GM23338 (cell line): Measurements from ENCODE around the gene ADGRB2. TPM values are rescaled to one million over a fixed set of nuclear protein-coding genes. Genes with fewer than 3 reads are reported as not detected.

Experiments used
- ATAC-seq: fragments of 200-7000 bp; cut with Tn5 transposase; 3 replicates; pipeline ENCODE4 v1.9.1; 2020
- DNase-seq: peaks from one replicate; pipeline ENCODE4 v3.0.0-alpha.2; 2015; ENCODE audit warnings: low spot score
- H2AFZ ChIP-seq: fragments of 200-600 bp; sonication (generic); 2 replicates; pipeline ENCODE4 v1.8.0; 2016; ENCODE audit warnings: antibody characterized with exemption, mild to moderate bottlenecking, moderate library complexity
- H3F3A ChIP-seq: fragments of 200-600 bp; sonication (generic); replicated peaks from 2 replicates; pipeline ENCODE4 v1.8.0; 2017; ENCODE audit warnings: antibody characterized with exemption, mixed run types, low read depth
- H3K27ac ChIP-seq: fragments of 200-600 bp; sonication (generic); 2 replicates; pipeline ENCODE4 v1.6.1; 2016; ENCODE audit warnings: low read depth
- H3K27me3 ChIP-seq: fragments of 200-600 bp; sonication (generic); 2 replicates; pipeline ENCODE4 v1.8.0; 2016; ENCODE audit warnings: mild to moderate bottlenecking, mixed run types, moderate library complexity; ENCODE audit not compliant: insufficient read depth
- H3K36me3 ChIP-seq: fragments of 200-600 bp; sonication (generic); 2 replicates; pipeline ENCODE4 v1.8.0; 2016; ENCODE audit warnings: mild to moderate bottlenecking; ENCODE audit not compliant: insufficient read depth
- H3K4me1 ChIP-seq: fragments of 200-600 bp; sonication (generic); 2 replicates; pipeline ENCODE4 v1.8.0; 2016; ENCODE audit warnings: mild to moderate bottlenecking, moderate library complexity; ENCODE audit not compliant: insufficient read depth
- H3K4me2 ChIP-seq: fragments of 200-600 bp; sonication (generic); 2 replicates; pipeline ENCODE4 v1.7.1; 2017; ENCODE audit warnings: mixed run types
- H3K4me3 ChIP-seq: fragments of 200-600 bp; sonication (generic); 2 replicates; pipeline ENCODE4 v1.6.1; 2016; ENCODE audit warnings: mixed run types
- H3K79me2 ChIP-seq: fragments of 200-600 bp; sonication (generic); replicated peaks from 2 replicates; pipeline ENCODE4 v1.8.0; 2017; ENCODE audit warnings: mild to moderate bottlenecking; ENCODE audit not compliant: insufficient read depth
- H3K9me2 ChIP-seq: fragments of 200-600 bp; sonication (generic); 2 replicates; pipeline ENCODE4 v1.8.0; 2017; ENCODE audit not compliant: insufficient read depth
- H4K20me1 ChIP-seq: fragments of 200-600 bp; sonication (generic); replicated peaks from 2 replicates; pipeline ENCODE4 v1.8.0; 2017; ENCODE audit warnings: mild to moderate bottlenecking; ENCODE audit not compliant: insufficient read depth
- H3K27ac Mint-ChIP-seq: 2 replicates; pipeline ENCODE4 v1.8.0; 2020; ENCODE audit warnings: inconsistent platforms, mild to moderate bottlenecking, moderate library complexity, mixed read lengths
- H3K27me3 Mint-ChIP-seq: 3 replicates; pipeline ENCODE4 v1.8.0; 2022; ENCODE audit warnings: low read depth, mild to moderate bottlenecking, moderate library complexity, mixed read lengths, inconsistent platforms; ENCODE audit not compliant: insufficient read depth, poor library complexity
- H3K36me3 Mint-ChIP-seq: 3 replicates; pipeline ENCODE4 v1.8.0; 2021; ENCODE audit warnings: low read depth, mild to moderate bottlenecking, inconsistent platforms, moderate library complexity, mixed read lengths
- H3K4me1 Mint-ChIP-seq: 3 replicates; pipeline ENCODE4 v1.8.0; 2020; ENCODE audit warnings: mild to moderate bottlenecking, inconsistent platforms, mixed read lengths
- H3K4me3 Mint-ChIP-seq: 3 replicates; pipeline ENCODE4 v1.8.0; 2021; ENCODE audit warnings: moderate library complexity, mild to moderate bottlenecking, inconsistent platforms, mixed read lengths
- H3K9me3 Mint-ChIP-seq: 3 replicates; pipeline ENCODE4 v1.8.0; 2020; ENCODE audit warnings: moderate library complexity, mild to moderate bottlenecking, inconsistent platforms, mixed read lengths
- CREB1 ChIP-seq: fragments of 250-450 bp; sonication (Bioruptor Pico); IDR thresholded peaks from 2 replicates; pipeline ENCODE4 v1.5.0; 2020; ENCODE audit warnings: low read depth, mild to moderate bottlenecking, moderate library complexity
- CTCF ChIP-seq, 2 experiments: fragments of 200-600 bp in 1 of 2; sonication (generic) in 1 of 2; conservative IDR thresholded peaks; 2 replicates each; pipeline versions ENCODE4 v1.5.1 to v1.6.1; 2016 to 2017; ENCODE audit warnings: antibody characterized with exemption in 2 of 2, low read depth in 2 of 2, mild to moderate bottlenecking in 2 of 2, moderate library complexity in 1 of 2
- EZH2 ChIP-seq: fragments of 200-600 bp; sonication (generic); IDR thresholded peaks from one replicate; pipeline ENCODE4 v1.8.0; 2017; ENCODE audit warnings: antibody characterized with exemption, mild to moderate bottlenecking, low read depth; ENCODE audit not compliant: unreplicated experiment
- EZH2phosphoT487 ChIP-seq: fragments of 200-600 bp; sonication (generic); IDR thresholded peaks from one replicate; pipeline ENCODE4 v1.8.1; 2018; ENCODE audit warnings: antibody characterized with exemption; ENCODE audit not compliant: unreplicated experiment
- JUNB ChIP-seq: IDR thresholded peaks from one replicate; pipeline ENCODE4 v1.6.1; 2016; ENCODE audit warnings: antibody characterized with exemption; ENCODE audit not compliant: unreplicated experiment
- NANOG ChIP-seq: IDR thresholded peaks from 2 replicates; pipeline ENCODE4 v1.6.1; 2016; ENCODE audit warnings: antibody characterized with exemption, borderline replicate concordance
- POLR2AphosphoS5 ChIP-seq: IDR thresholded peaks from 2 replicates; pipeline ENCODE4 v1.6.1; 2016; ENCODE audit warnings: antibody characterized with exemption, low read depth
- REST ChIP-seq: IDR thresholded peaks from one replicate; pipeline ENCODE4 v1.6.1; 2018; ENCODE audit warnings: antibody characterized with exemption; ENCODE audit not compliant: unreplicated experiment
- STAT1 ChIP-seq: IDR thresholded peaks from one replicate; pipeline ENCODE4 v1.6.1; 2016; ENCODE audit warnings: antibody characterized with exemption; ENCODE audit not compliant: unreplicated experiment
- ZNF114 ChIP-seq: fragments of 250-450 bp; sonication (Bioruptor Pico); IDR thresholded peaks from 2 replicates; pipeline ENCODE4 v1.5.0; 2020; ENCODE audit warnings: mild to moderate bottlenecking, moderate library complexity
- ZNF331 ChIP-seq: fragments of 250-450 bp; sonication (Bioruptor Pico); IDR thresholded peaks from 2 replicates; pipeline ENCODE4 v1.5.0; 2020; ENCODE audit warnings: low read depth, mild to moderate bottlenecking, moderate library complexity
- polyA plus RNA-seq: library from polyadenylated mRNA; unstranded; fragments of >200 nt; fragmentation: Nextera tagmentation; extraction: Ambion mirVana; gene quantifications from 2 replicates; pipeline ENCODE4 v1.2.1, GENCODE V29; 2016
- total RNA-seq: library from RNA; depleted of rRNA; stranded (reverse); fragments of >200 nt; shearing (Covaris generic); gene quantifications from 2 replicates; pipeline ENCODE4 v1.2.3, GENCODE V29; 2014
- TF ChIP-seq, protein P1 (sequence below): fragments of 250-450 bp; sonication (Bioruptor Pico); IDR thresholded peaks from 2 replicates; pipeline ENCODE4 v1.5.0; 2020; ENCODE audit warnings: mild to moderate bottlenecking, moderate library complexity
- TF ChIP-seq, protein P2 (sequence below): IDR thresholded peaks from 2 replicates; pipeline ENCODE4 v1.6.1; 2016; ENCODE audit warnings: antibody characterized with exemption

Gene ADGRB2
- total and polyA plus RNA-seq, 2 experiments from 2014 or later = 8.0 to 27.8 TPM

- Histone ChIP-seq H3K4me2 (peak overlapping the region; percentile 98), H3K79me2 (peaks cover 4% of the 10 kb centered on the region; the same call in 1 of the 2 replicates), H3F3A (peaks cover 21% of the 10 kb centered on the region), H4K20me1 (peaks cover 7% of the 10 kb centered on the region; the same call in 1 of the 2 replicates), H3K27ac (no peak overlapping the region), H3K27me3 (peaks cover 30% of the 10 kb centered on the region), H3K4me3 (peak overlapping the region; percentile 95), H3K36me3 (no peaks in the 10 kb centered on the region), H3K9me2 (no peaks in the 10 kb centered on the region), H2AFZ (no peak overlapping the region), H3K4me1 (peaks cover 60% of the 10 kb centered on the region)
- H3K9me3 Mint-ChIP-seq = no peaks in the 10 kb centered on the region; the same call in 2 of the 3 replicates
- TF ChIP-seq EZH2phosphoT487 = no peak
- no peak for TF ChIP-seq STAT1
- no peak for TF ChIP-seq EZH2
- TF ChIP-seq CREB1 (CRISPR knock-in tag) = no peak
- TF ChIP-seq, protein P1, sequence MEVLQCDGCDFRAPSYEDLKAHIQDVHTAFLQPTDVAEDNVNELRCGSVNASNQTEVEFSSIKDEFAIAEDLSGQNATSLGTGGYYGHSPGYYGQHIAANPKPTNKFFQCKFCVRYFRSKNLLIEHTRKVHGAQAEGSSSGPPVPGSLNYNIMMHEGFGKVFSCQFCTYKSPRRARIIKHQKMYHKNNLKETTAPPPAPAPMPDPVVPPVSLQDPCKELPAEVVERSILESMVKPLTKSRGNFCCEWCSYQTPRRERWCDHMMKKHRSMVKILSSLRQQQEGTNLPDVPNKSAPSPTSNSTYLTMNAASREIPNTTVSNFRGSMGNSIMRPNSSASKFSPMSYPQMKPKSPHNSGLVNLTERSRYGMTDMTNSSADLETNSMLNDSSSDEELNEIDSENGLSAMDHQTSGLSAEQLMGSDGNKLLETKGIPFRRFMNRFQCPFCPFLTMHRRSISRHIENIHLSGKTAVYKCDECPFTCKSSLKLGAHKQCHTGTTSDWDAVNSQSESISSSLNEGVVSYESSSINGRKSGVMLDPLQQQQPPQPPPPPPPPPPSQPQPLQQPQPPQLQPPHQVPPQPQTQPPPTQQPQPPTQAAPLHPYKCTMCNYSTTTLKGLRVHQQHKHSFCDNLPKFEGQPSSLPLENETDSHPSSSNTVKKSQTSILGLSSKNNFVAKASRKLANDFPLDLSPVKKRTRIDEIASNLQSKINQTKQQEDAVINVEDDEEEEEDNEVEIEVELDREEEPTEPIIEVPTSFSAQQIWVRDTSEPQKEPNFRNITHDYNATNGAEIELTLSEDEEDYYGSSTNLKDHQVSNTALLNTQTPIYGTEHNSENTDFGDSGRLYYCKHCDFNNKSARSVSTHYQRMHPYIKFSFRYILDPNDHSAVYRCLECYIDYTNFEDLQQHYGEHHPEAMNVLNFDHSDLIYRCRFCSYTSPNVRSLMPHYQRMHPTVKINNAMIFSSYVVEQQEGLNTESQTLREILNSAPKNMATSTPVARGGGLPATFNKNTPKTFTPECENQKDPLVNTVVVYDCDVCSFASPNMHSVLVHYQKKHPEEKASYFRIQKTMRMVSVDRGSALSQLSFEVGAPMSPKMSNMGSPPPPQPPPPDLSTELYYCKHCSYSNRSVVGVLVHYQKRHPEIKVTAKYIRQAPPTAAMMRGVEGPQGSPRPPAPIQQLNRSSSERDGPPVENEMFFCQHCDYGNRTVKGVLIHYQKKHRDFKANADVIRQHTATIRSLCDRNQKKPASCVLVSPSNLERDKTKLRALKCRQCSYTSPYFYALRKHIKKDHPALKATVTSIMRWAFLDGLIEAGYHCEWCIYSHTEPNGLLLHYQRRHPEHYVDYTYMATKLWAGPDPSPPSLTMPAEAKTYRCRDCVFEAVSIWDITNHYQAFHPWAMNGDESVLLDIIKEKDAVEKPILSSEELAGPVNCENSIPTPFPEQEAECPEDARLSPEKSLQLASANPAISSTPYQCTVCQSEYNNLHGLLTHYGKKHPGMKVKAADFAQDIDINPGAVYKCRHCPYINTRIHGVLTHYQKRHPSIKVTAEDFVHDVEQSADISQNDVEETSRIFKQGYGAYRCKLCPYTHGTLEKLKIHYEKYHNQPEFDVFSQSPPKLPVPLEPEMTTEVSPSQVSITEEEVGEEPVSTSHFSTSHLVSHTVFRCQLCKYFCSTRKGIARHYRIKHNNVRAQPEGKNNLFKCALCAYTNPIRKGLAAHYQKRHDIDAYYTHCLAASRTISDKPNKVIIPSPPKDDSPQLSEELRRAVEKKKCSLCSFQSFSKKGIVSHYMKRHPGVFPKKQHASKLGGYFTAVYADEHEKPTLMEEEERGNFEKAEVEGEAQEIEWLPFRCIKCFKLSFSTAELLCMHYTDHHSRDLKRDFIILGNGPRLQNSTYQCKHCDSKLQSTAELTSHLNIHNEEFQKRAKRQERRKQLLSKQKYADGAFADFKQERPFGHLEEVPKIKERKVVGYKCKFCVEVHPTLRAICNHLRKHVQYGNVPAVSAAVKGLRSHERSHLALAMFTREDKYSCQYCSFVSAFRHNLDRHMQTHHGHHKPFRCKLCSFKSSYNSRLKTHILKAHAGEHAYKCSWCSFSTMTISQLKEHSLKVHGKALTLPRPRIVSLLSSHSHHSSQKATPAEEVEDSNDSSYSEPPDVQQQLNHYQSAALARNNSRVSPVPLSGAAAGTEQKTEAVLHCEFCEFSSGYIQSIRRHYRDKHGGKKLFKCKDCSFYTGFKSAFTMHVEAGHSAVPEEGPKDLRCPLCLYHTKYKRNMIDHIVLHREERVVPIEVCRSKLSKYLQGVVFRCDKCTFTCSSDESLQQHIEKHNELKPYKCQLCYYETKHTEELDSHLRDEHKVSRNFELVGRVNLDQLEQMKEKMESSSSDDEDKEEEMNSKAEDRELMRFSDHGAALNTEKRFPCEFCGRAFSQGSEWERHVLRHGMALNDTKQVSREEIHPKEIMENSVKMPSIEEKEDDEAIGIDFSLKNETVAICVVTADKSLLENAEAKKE (CRISPR knock-in tag) = no peak
- no peak for TF ChIP-seq JUNB
- TF ChIP-seq NANOG = no peak
- TF ChIP-seq POLR2AphosphoS5 = no peak
- no peak for TF ChIP-seq ZNF114 (CRISPR knock-in tag)
- TF ChIP-seq REST = no peak
- TF ChIP-seq, protein P2, sequence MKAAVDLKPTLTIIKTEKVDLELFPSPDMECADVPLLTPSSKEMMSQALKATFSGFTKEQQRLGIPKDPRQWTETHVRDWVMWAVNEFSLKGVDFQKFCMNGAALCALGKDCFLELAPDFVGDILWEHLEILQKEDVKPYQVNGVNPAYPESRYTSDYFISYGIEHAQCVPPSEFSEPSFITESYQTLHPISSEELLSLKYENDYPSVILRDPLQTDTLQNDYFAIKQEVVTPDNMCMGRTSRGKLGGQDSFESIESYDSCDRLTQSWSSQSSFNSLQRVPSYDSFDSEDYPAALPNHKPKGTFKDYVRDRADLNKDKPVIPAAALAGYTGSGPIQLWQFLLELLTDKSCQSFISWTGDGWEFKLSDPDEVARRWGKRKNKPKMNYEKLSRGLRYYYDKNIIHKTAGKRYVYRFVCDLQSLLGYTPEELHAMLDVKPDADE = no peak
- no peak for TF ChIP-seq CTCF (conservative IDR thresholded peaks at IDR 0.05; ENCODE audit: low read depth in 2 of 2)
- TF ChIP-seq ZNF331 (CRISPR knock-in tag) = no peak
- H3K4me3 Mint-ChIP-seq = peak overlapping the region; percentile 76
- H3K36me3 Mint-ChIP-seq = no peaks in the 10 kb centered on the region
- no peak overlapping the region for H3K27ac Mint-ChIP-seq
- peaks cover 63% of the 10 kb centered on the region for H3K4me1 Mint-ChIP-seq
- peaks cover 37% of the 10 kb centered on the region for H3K27me3 Mint-ChIP-seq
- ATAC-seq (no peak), DNase-seq (peak; percentile 31)
Measured at GRCh38 chr1:31763671-31764311, 349 bp downstream of the ADGRB2 start.
